A549 (cell line): ENCODE results near the gene TPRN.

Source experiments
- HDAC2 ChIP-seq: fragments of 200-600 bp; sonication (generic); IDR thresholded peaks from 2 replicates; pipeline ENCODE4 v1.6.1; 2016
- HMGXB4 ChIP-seq: fragments of 250-450 bp; sonication (Bioruptor Pico); IDR thresholded peaks from 2 replicates; pipeline ENCODE4 v1.5.0; 2021; ENCODE audit warnings: mild to moderate bottlenecking, moderate library complexity, borderline replicate concordance
- KDM5A ChIP-seq: fragments of 200-600 bp; sonication (generic); IDR thresholded peaks from 2 replicates; pipeline ENCODE4 v1.6.1; 2016; ENCODE audit warnings: antibody characterized with exemption, mild to moderate bottlenecking
- MAZ ChIP-seq: fragments of 150-350 bp; IDR thresholded peaks from 2 replicates; pipeline ENCODE4 v1.6.1; 2014; ENCODE audit warnings: antibody characterized with exemption, low read depth, low read length, borderline replicate concordance

- TF ChIP-seq MAZ = no peak
- no peak for TF ChIP-seq HMGXB4 (CRISPR knock-in tag)
- TF ChIP-seq HDAC2 = no peak
- TF ChIP-seq KDM5A = no peak
Measured at GRCh38 chr9:137167277-137167746, 33.2 kb downstream of the TPRN start.
